Natural killer cell (primary cell): ENCODE results near the gene MYO3A. TPM values are rescaled to one million over a fixed set of nuclear protein-coding genes. Genes with fewer than 3 reads are reported as not detected.

ENCODE experiments used
- ATAC-seq, 3 donors: fragments of 150-1000 bp in 2 of 3; fragments of 200-7000 bp in 1 of 3; cut with Tn5 transposase; 1 replicate in 1 of 3; 2 replicates in 2 of 3; pipeline ENCODE4 v1.10.0; 2021; ENCODE audit warnings: mild to moderate bottlenecking in 2 of 3, moderate library complexity in 2 of 3
- DNase-seq, 2 donors: peaks; one replicate each; pipeline versions ENCODE4 v3.0.0 to v3.0.0-alpha.2; 2013 to 2021; ENCODE audit warnings: mixed read lengths in 1 of 2
- H3K27ac ChIP-seq: one replicate; pipeline ENCODE4 v1.5.1; 2013; ENCODE audit warnings: mild to moderate bottlenecking, low read length
- H3K27me3 ChIP-seq: one replicate; pipeline ENCODE4 v1.6.1; 2013; ENCODE audit warnings: low read length; ENCODE audit not compliant: control insufficient read depth, insufficient read depth
- H3K36me3 ChIP-seq: one replicate; pipeline ENCODE4 v1.6.1; 2013; ENCODE audit warnings: low read length; ENCODE audit not compliant: control insufficient read depth, insufficient read depth
- H3K4me1 ChIP-seq: one replicate; pipeline ENCODE4 v1.6.1; 2013; ENCODE audit warnings: low read length; ENCODE audit not compliant: control insufficient read depth, insufficient read depth
- H3K4me3 ChIP-seq: one replicate; pipeline ENCODE4 v1.5.1; 2013; ENCODE audit warnings: low read length
- H3K9me3 ChIP-seq: one replicate; pipeline ENCODE4 v1.6.1; 2013; ENCODE audit warnings: low read length; ENCODE audit not compliant: control insufficient read depth, insufficient read depth
- H3K27ac Mint-ChIP-seq, 2 donors: one replicate each; pipeline ENCODE4 v1.8.0; 2022; ENCODE audit warnings: mild to moderate bottlenecking in 2 of 2, mixed read lengths in 2 of 2, moderate library complexity in 1 of 2
- H3K27me3 Mint-ChIP-seq, 2 donors: one replicate each; pipeline ENCODE4 v1.8.0; 2022; ENCODE audit warnings: low read depth in 2 of 2, mixed read lengths in 2 of 2
- H3K36me3 Mint-ChIP-seq: one replicate; pipeline ENCODE4 v1.8.0; 2022; ENCODE audit warnings: mixed read lengths
- H3K4me1 Mint-ChIP-seq, 2 donors: one replicate each; pipeline ENCODE4 v1.8.0; 2022; ENCODE audit warnings: mixed read lengths in 2 of 2
- H3K4me3 Mint-ChIP-seq: one replicate; pipeline ENCODE4 v1.8.0; 2022; ENCODE audit warnings: mild to moderate bottlenecking, moderate library complexity, mixed read lengths
- H3K9me3 Mint-ChIP-seq, 2 donors: one replicate each; pipeline ENCODE4 v1.8.0; 2022; ENCODE audit warnings: mixed read lengths in 2 of 2
- WGBS: methylation state at CpG from one replicate; pipeline ENCODE4 v1.1.7; 2013; ENCODE audit warnings: missing lambda C conversion rate; ENCODE audit not compliant: insufficient coverage; 5-methylcytosine and 5-hydroxymethylcytosine counted together
- intact Hi-C: fragments of 100-400 bp; cut with micrococcal nuclease; formaldehyde crosslinking; loops from one replicate; pipeline ENCODE4 v1.14.2; 2022
- total RNA-seq, 4 donors: library from RNA; stranded (reverse); fragments of 120-200 nt in 1 of 4; gene quantifications; one replicate each; pipeline versions ENCODE4 v1.2.3 to v1.2.4, GENCODE V29; 2013 to 2022
- TF ChIP-seq, protein P1 (sequence below): fragments of 200-600 bp; IDR thresholded peaks from one replicate; pipeline ENCODE4 v1.8.0; 2022; ENCODE audit warnings: antibody characterized with exemption

The MYO3A gene
- total RNA-seq, 3 donors from 2014 or later (not counting 1 experiment from before 2014, with no cell fraction given), result not detected

- H3K27ac Mint-ChIP-seq, result no peak overlapping the region
- no peaks in the 10 kb centered on the region for H3K4me1 ChIP-seq
- intact Hi-C loops, result no loop called here
Measured at GRCh38 chr10:26087666-26088065, 153.6 kb downstream of the MYO3A start.

GRCh38 chr10:26090026-26090425 lies 156.0 kb downstream of the MYO3A start:
- ATAC-seq (no peak), DNase-seq (no peak)
- Histone ChIP-seq H3K4me1 (no peaks in the 10 kb centered on the region), H3K36me3 (no peaks in the 10 kb centered on the region), H3K27me3 (no peaks in the 10 kb centered on the region), H3K27ac (no peak overlapping the region), H3K4me3 (no peak overlapping the region), H3K9me3 (no peaks in the 10 kb centered on the region)
- no peaks in the 10 kb centered on the region for H3K4me1 Mint-ChIP-seq
- no peaks in the 10 kb centered on the region for H3K36me3 Mint-ChIP-seq
- intact Hi-C loops, result no loop called here
- no peak overlapping the region for H3K27ac Mint-ChIP-seq
- peaks cover 0 to 2% of the 10 kb centered on the region in 2 donors for H3K9me3 Mint-ChIP-seq
- WGBS, result 92% methylated on average over 4 of the region's 5 CpGs
- H3K27me3 Mint-ChIP-seq, result peaks cover 7% of the 10 kb centered on the region in 2 donors
- no peak overlapping the region for H3K4me3 Mint-ChIP-seq
- TF ChIP-seq, protein P1, sequence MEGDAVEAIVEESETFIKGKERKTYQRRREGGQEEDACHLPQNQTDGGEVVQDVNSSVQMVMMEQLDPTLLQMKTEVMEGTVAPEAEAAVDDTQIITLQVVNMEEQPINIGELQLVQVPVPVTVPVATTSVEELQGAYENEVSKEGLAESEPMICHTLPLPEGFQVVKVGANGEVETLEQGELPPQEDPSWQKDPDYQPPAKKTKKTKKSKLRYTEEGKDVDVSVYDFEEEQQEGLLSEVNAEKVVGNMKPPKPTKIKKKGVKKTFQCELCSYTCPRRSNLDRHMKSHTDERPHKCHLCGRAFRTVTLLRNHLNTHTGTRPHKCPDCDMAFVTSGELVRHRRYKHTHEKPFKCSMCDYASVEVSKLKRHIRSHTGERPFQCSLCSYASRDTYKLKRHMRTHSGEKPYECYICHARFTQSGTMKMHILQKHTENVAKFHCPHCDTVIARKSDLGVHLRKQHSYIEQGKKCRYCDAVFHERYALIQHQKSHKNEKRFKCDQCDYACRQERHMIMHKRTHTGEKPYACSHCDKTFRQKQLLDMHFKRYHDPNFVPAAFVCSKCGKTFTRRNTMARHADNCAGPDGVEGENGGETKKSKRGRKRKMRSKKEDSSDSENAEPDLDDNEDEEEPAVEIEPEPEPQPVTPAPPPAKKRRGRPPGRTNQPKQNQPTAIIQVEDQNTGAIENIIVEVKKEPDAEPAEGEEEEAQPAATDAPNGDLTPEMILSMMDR, result no peak

More at GRCh38 chr10:26087666-26088065, 153.6 kb downstream of the MYO3A start:
- H3K4me3 Mint-ChIP-seq, result no peak overlapping the region
- Histone ChIP-seq H3K27ac (no peak overlapping the region), H3K36me3 (no peaks in the 10 kb centered on the region), H3K27me3 (no peaks in the 10 kb centered on the region), H3K9me3 (no peaks in the 10 kb centered on the region), H3K4me3 (no peak overlapping the region)
- WGBS, result 80% methylated on average over 2 of the region's 3 CpGs
- ATAC-seq (no peak), DNase-seq (no peak)
- TF ChIP-seq, protein P1, result no peak
- peaks cover under 1 to 2% of the 10 kb centered on the region in 2 donors for H3K9me3 Mint-ChIP-seq
- H3K27me3 Mint-ChIP-seq, result peaks cover 7 to 8% of the 10 kb centered on the region in 2 donors
- no peaks in the 10 kb centered on the region for H3K36me3 Mint-ChIP-seq
- no peaks in the 10 kb centered on the region for H3K4me1 Mint-ChIP-seq

GRCh38 chr10:26090762-26091161 lies 156.7 kb downstream of the MYO3A start:
- Mint-ChIP-seq H3K36me3 (no peaks in the 10 kb centered on the region), H3K9me3 (peaks cover 0 to 2% of the 10 kb centered on the region in 2 donors), H3K4me1 (no peaks in the 10 kb centered on the region), H3K27me3 (peaks cover 0 to 3% of the 10 kb centered on the region in 2 donors), H3K27ac (no peak overlapping the region), H3K4me3 (no peak overlapping the region)
- Histone ChIP-seq H3K27ac (no peak overlapping the region), H3K36me3 (no peaks in the 10 kb centered on the region), H3K4me1 (no peaks in the 10 kb centered on the region), H3K9me3 (no peaks in the 10 kb centered on the region), H3K4me3 (no peak overlapping the region), H3K27me3 (no peaks in the 10 kb centered on the region)
- ATAC-seq (no peak), DNase-seq (no peak)
- TF ChIP-seq, protein P1, result no peak
- intact Hi-C loops, result no loop called here
- 100% methylated on average over 1 of the region's 1 CpG for WGBS

- Histone ChIP-seq H3K36me3 (no peaks in the 10 kb centered on the region), H3K27ac (no peak overlapping the region), H3K4me3 (no peak overlapping the region), H3K27me3 (no peaks in the 10 kb centered on the region), H3K9me3 (no peaks in the 10 kb centered on the region), H3K4me1 (no peaks in the 10 kb centered on the region)
- Mint-ChIP-seq H3K4me1 (no peaks in the 10 kb centered on the region), H3K36me3 (no peaks in the 10 kb centered on the region), H3K27ac (no peak overlapping the region), H3K4me3 (no peak overlapping the region), H3K27me3 (no peaks in the 10 kb centered on the region), H3K9me3 (no peaks in the 10 kb centered on the region)
- WGBS, result 44% methylated on average over 1 of the region's 1 CpG
- no peak for ATAC-seq
- no peak for DNase-seq
- TF ChIP-seq, protein P1, result no peak
- intact Hi-C loops, result no loop called here
Measured at GRCh38 chr10:26093229-26093628, 159.2 kb downstream of the MYO3A start.
